ENCODE data around the gene ERMARD. TPM values are rescaled to one million over a fixed set of nuclear protein-coding genes. Genes with fewer than 3 reads are reported as not detected.

ERMARD gene
- total RNA-seq, 1 experiment from 2014 or later, result 19.6 TPM

- no peaks in the 10 kb centered on the region for H3K4me1 ChIP-seq (ENCODE audit: insufficient read depth, low read length, poor library complexity, severe bottlenecking)
- BruUV-seq (replicated peaks), result no TSS peak
Measured at GRCh38 chr6:169824021-169824420, 72.6 kb downstream of the ERMARD start.

DNA sequence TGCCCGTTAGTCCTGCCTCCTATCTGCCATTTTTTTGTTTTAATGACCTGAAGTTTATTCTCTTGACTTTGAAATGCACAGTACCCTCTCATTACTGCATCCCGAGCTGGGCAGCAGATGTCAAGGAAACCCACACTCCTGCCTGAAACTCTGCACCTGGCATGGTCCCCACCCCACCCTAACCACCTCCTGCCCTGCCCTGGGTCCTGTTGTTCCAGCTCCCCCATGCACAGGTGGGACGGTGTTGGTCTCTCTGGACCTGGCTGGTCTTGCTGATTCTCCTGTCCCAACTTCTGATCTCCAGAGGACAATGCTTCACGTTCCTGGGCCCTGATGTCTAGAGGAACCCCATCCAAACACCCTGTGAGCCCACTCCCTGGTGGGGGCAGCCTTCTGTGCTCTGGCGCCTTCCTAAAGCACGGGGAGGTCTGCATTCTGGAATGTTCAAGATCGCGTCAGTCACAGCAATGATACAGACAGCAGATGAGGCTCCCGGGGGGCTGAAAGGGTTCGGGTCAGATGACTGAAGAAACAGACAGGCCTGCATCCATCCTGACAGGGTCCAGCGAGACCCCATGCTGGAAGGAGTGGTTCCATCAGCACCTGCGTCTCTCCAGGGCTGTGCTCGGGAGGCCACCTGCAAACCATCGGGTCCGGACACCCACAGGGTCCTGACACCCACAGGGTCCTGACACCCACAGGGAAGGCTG, 73.6 kb downstream of the ERMARD start:
- CTCF ChIA-PET, result no interaction called here
- no peak for DNase-seq (ENCODE audit: low spot score)
- Histone ChIP-seq H3K4me1 (ENCODE audit: insufficient read depth, low read length, poor library complexity, severe bottlenecking) (no peaks in the 10 kb centered on the region), H3K27ac (ENCODE audit: low read depth, low read length, poor library complexity, severe bottlenecking) (no peak overlapping the region), H3K9me3 (ENCODE audit: low read depth, low read length, poor library complexity, severe bottlenecking) (no peaks in the 10 kb centered on the region), H3K27me3 (replicated peaks; ENCODE audit: insufficient read depth, low read depth, low read length, poor library complexity) (no peaks in the 10 kb centered on the region), H3K36me3 (ENCODE audit: insufficient read depth, low read length, poor library complexity, severe bottlenecking) (no peaks in the 10 kb centered on the region), H3K4me3 (ENCODE audit: low read depth, low read length, poor library complexity, severe bottlenecking) (no peak overlapping the region)
- no TSS peak for BruUV-seq (replicated peaks)
- TF ChIP-seq, protein P1, sequence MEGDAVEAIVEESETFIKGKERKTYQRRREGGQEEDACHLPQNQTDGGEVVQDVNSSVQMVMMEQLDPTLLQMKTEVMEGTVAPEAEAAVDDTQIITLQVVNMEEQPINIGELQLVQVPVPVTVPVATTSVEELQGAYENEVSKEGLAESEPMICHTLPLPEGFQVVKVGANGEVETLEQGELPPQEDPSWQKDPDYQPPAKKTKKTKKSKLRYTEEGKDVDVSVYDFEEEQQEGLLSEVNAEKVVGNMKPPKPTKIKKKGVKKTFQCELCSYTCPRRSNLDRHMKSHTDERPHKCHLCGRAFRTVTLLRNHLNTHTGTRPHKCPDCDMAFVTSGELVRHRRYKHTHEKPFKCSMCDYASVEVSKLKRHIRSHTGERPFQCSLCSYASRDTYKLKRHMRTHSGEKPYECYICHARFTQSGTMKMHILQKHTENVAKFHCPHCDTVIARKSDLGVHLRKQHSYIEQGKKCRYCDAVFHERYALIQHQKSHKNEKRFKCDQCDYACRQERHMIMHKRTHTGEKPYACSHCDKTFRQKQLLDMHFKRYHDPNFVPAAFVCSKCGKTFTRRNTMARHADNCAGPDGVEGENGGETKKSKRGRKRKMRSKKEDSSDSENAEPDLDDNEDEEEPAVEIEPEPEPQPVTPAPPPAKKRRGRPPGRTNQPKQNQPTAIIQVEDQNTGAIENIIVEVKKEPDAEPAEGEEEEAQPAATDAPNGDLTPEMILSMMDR (conservative IDR thresholded peaks at IDR 0.05; ENCODE audit: low read depth, low read length), result no peak
- TF ChIP-seq EZH2 (IDR thresholded peaks at IDR 0.05; ENCODE audit: borderline replicate concordance, low read depth, low read length, poor library complexity, severe bottlenecking), result no peak
- POLR2A ChIA-PET (ENCODE audit: low non-redundant PET), result no interaction called here
- intact Hi-C loops (cut with micrococcal nuclease; ENCODE audit: unreplicated experiment), result no loop called here

More at GRCh38 chr6:169824021-169824420, 72.6 kb downstream of the ERMARD start:
- ChIA-PET POLR2A (ENCODE audit: low non-redundant PET) (no interaction called here), CTCF (interaction anchor here (1.3 kb wide), 1 partner anchor 8 kb away, joined by 4 read pairs; no protein-coding TSS in a partner anchor)
- Histone ChIP-seq H3K4me3 (ENCODE audit: low read depth, low read length, poor library complexity, severe bottlenecking) (no peak overlapping the region), H3K27ac (ENCODE audit: low read depth, low read length, poor library complexity, severe bottlenecking) (no peak overlapping the region), H3K27me3 (replicated peaks; ENCODE audit: insufficient read depth, low read depth, low read length, poor library complexity) (peaks cover 5% of the 10 kb centered on the region), H3K9me3 (ENCODE audit: low read depth, low read length, poor library complexity, severe bottlenecking) (no peaks in the 10 kb centered on the region), H3K36me3 (ENCODE audit: insufficient read depth, low read length, poor library complexity, severe bottlenecking) (no peaks in the 10 kb centered on the region)
- intact Hi-C loops (cut with micrococcal nuclease; ENCODE audit: unreplicated experiment), result no loop called here
- TF ChIP-seq EZH2 (IDR thresholded peaks at IDR 0.05; ENCODE audit: borderline replicate concordance, low read depth, low read length, poor library complexity, severe bottlenecking), result no peak
- TF ChIP-seq, protein P1 (conservative IDR thresholded peaks at IDR 0.05; ENCODE audit: low read depth, low read length), result no peak
- no peak for DNase-seq (ENCODE audit: low spot score)

DNA sequence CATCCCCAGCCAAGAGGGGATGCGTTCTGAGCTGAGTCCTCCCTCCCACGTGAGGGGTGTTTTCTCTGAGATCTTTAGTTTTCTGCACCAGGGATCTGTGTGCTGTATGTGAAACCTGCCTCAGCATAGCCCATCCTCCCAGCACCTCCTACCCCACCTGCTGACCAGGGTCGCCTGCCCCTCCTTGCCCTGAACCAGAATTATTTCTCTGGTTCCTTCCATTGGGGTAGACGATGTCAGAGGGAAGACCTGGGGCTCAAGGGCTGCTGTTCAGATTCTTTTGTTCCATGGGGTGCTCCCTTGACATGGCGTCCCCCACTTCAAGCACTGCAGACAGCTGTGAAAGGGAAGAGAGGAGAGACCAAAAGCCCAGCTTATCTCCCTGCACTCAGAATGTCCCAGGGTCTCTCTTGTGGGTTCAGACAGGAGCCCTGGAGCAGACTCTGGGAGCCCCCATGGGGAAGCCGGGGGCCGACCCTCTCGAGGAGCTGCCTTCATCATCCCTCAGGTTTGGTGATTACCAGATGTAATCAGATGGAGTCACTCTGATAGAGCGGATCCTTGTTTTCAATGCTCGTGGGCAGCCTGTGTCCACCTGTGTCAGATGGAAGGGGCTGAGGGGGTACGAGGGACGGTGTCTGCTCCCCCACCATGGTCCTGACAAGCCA, 74.3 kb downstream of the ERMARD start:
- H3K9me3 ChIP-seq (ENCODE audit: low read depth, low read length, poor library complexity, severe bottlenecking), result no peaks in the 10 kb centered on the region
- H3K36me3 ChIP-seq (ENCODE audit: insufficient read depth, low read length, poor library complexity, severe bottlenecking), result no peaks in the 10 kb centered on the region
- DNase-seq (ENCODE audit: low spot score), result no peak
- H3K27ac ChIP-seq (ENCODE audit: low read depth, low read length, poor library complexity, severe bottlenecking), result no peak overlapping the region
- H3K27me3 ChIP-seq (replicated peaks; ENCODE audit: insufficient read depth, low read depth, low read length, poor library complexity), result no peaks in the 10 kb centered on the region
- no peaks in the 10 kb centered on the region for H3K4me1 ChIP-seq (ENCODE audit: insufficient read depth, low read length, poor library complexity, severe bottlenecking)
- intact Hi-C loops (cut with micrococcal nuclease; ENCODE audit: unreplicated experiment), result no loop called here
- H3K4me3 ChIP-seq (ENCODE audit: low read depth, low read length, poor library complexity, severe bottlenecking), result no peak overlapping the region
- ChIA-PET CTCF (no interaction called here), POLR2A (ENCODE audit: low non-redundant PET) (no interaction called here)
- BruUV-seq (replicated peaks), result no TSS peak
- TF ChIP-seq, protein P1 (conservative IDR thresholded peaks at IDR 0.05; ENCODE audit: low read depth, low read length), result no peak
- no peak for TF ChIP-seq EZH2 (IDR thresholded peaks at IDR 0.05; ENCODE audit: borderline replicate concordance, low read depth, low read length, poor library complexity, severe bottlenecking)
